OCI-LY1 (cell line): ENCODE measurements around the gene LSAMP.

Experiments used
- CTCF ChIP-seq: fragments of 200-600 bp; sonication (generic), shearing (Covaris generic); IDR thresholded peaks from 2 replicates; pipeline ENCODE4 v1.5.1; 2017; ENCODE audit warnings: mild to moderate bottlenecking, antibody characterized with exemption, low read length, moderate library complexity, mixed read lengths
- EZH2 ChIP-seq: fragments of 200-600 bp; sonication (generic), shearing (Covaris generic); IDR thresholded peaks from 2 replicates; pipeline ENCODE4 v1.8.0; 2017; ENCODE audit warnings: borderline replicate concordance, mixed run types, mild to moderate bottlenecking, antibody characterized with exemption, low read length, moderate library complexity, mixed read lengths

DNA sequence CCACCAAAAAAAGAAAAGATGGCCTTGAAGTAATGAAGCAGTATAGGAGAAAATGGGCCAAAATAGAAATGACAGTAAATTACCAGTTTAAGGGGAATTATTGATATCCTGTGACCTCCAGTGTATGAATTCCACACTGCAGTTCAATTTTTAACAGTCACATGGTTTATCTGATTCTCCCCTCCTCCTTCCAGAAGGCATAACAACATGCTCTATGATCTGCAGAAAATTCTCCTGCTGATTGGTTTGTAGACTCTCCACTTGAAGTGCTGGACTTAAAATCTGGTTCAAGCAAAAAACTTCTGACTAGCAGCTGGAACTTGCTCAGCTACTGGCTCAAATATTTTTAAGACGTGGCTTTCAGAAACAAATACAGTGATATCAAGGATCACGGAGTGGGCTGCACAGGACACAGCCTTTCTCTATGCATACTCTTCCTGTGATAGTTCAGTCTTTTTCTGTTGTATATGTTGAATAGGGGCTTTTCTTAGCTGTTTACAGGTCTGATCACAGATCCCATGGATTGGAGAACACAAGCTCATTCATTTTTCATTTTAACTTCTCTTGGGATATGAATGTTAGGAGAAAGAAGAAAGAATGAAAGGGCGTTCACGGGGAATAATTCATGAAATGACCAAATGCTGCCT is 211.5 kb downstream of the LSAMP start:
- TF ChIP-seq CTCF (no peak), EZH2 (no peak)
